ENCODE measurements around the gene UBE2J2. TPM values are rescaled to one million over a fixed set of nuclear protein-coding genes. Genes with fewer than 3 reads are reported as not detected.
A peak's percentile ranks its signal among the peaks of the same experiment; 100 is the strongest.

The UBE2J2 gene
- polyA plus RNA-seq, 10 donors: 34.4 to 46.8 (median 38.4) TPM

DNA sequence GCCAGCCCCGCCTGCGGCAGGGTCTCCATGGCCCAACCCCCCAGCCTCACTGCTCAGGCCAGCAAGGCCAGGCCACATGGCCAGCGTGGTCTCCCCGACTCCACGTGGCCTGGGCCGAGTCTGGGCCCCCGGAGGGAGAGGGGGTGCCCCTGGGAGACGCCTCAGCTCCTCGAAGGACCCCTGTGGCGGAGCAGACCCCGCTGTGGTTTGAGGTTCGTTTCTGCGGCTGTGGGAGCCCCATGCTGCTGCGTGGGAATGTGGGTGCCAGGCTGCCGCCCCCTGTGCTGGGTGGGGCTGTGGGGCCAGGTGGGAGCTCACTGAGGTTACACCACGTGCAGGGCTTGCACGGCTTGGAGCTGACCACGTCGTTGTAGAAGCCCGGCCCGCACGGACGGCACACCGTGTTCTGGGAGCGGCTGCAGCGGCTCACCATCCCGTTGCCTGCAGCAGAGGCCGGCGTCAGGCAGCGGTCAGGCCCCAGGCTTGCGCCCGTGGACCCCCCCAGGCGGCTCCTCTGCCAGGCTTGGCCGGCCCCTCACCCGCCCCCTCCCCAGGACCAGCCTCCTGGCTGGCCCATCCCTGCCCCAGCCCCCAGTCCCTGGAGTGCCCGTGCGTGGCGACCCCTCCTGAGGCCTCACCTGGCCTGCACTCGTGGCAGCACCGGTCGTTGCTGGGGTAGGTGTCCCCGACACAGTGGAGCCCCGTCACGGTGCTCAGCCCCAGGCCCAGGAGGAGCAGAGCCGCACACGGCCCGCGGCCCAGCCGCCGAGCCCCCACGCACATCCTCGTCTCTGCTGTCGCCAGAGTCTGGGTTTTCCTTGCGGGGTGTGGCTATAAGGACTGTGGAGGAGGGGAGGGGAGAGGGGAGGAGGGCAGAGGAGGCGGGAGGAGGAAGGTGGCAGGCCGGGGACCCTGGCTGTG is 60.0 kb downstream of the UBE2J2 start, which contains the start of gene TNFRSF4:
Gene TNFRSF4, minus strand, starts transcription at position 809 of the 921 bp plus-strand sequence. Its CDS starts 26 bp downstream, at position 783.
- DNase-seq: no peak

GRCh38 chr1:1212780-1213344 is 60.8 kb downstream of the UBE2J2 start:
- DNase-seq: peak in 1 of 3 donors; percentile 45

DNA sequence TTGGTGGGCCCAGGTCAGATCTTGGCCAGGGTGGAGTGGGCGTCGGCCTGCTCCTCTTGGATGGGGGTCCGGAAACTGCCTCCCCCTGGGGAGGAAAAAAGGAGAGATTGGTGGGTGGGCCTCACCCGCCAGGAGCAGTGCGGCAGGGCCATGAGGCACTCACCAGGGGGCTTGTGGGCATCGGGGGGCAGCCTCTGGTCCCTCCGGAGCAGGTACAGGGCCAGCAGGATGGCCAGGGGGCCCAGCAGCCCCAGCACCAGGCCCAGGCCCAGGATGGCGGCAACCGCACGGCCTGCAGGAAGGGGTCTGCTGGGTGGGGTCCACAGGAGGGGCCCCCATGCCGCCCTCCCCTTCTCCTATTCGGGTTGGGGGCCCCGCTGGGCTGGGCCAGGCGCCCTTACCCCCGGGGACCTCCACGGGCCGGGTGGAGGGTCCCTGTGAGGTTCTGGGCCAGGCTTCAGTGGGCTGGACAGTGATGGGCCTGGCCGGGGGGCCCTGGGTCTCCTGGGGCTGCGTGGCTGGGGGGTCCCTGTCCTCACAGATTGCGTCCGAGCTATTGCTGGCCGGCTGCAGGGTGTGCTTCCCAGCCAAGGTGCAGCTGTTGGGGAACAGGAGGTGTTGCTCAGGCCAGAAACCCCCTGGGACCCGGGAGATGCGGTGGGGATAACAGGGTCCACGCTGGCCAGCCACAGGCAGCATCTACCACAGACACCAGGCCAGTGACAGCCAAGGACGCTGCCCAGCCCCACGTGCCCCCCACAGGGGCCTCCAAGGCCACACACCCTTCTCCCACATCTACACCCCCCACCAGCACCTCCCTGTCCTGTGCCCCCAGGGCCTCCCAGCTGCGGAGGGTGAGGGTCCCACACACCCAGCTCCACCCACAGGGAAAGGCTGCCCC is 61.9 kb downstream of the UBE2J2 start:
- DNase-seq: no peak

DNA sequence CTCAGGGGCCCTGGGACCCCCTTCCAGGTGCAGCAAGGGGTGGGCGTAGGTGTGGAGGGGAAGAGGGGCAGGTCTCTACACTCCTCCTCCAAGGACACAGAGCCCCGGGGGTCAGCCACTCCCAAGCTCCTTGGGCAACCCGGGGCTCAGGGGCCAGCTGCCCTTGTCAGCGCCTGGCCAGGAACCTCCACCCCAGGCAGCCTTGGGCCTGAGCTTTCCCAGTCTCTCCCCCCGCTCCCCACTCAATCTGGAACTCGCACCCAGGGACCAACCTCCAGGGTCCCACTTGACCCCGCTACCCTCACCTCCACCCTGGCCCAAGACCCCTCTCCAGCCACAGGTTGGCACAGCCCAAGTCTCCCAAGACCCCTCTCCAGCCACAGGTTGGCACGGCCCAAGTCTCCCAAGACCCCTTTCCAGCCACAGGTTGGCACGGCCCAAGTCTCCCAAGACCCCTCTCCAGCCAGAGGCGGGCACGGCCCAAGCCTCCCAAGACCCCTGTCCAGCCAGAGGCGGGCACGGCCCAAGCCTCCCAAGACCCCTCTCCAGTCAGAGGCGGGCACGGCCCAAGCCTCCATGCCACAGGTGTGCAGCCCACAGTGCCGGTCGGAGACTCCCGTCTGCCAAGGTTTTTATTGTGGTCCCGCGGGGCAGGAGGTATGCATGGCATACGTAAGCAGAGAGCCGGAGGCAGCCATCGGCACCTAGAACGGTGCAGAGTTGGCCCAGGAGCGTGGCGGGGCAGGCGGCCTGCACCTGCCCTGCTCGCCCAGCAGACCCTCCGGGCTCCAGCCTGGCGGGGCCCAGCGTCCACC is 62.7 kb downstream of the UBE2J2 start:
- no peak for DNase-seq

GRCh38 chr1:1208713-1209433 is 64.8 kb downstream of the UBE2J2 start:
- peak in 1 of 3 donors; percentile 58 for DNase-seq

- DNase-seq: no peak
These were observed 66.1 kb downstream of the UBE2J2 start for GRCh38 chr1:1207571-1207892.

GRCh38 chr1:1206966-1207531 is 66.6 kb downstream of the UBE2J2 start:
- DNase-seq: no peak

DNA sequence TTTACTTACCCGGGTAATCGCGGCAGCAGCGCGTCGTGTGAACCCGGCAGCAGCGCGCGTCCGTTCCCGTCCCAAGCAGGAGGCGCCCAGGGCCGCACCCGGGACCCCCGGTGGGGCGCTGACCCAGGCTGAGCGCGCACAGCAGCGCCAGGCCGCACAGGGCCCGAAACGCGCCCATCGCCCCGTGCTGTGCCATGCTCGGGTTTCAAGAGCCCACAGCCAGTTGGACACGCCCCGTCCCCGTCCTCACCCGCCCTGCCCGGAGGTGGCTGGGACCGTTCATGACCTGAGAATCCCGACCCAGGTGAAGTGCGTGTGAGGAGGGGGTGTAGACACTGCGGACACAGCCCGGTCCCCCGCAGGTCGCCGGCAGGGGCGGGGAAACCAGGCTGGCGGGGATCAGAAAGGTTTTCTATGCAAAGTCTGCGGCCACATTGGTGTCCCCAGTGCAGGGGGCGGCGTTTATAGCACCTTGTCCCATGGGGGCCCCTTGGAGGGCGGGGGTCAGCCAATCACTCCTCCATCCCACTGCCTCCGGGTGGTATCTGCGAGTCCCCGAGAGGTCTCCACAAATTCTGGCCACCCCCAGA is 67.2 kb downstream of the UBE2J2 start, which contains the start of gene TNFRSF18:
Gene TNFRSF18, minus strand, starts transcription at position 217 of the 590 bp plus-strand sequence. Its CDS starts 21 bp downstream, at position 196.
- DNase-seq: peak in 1 of 3 donors; percentile 43

DNA sequence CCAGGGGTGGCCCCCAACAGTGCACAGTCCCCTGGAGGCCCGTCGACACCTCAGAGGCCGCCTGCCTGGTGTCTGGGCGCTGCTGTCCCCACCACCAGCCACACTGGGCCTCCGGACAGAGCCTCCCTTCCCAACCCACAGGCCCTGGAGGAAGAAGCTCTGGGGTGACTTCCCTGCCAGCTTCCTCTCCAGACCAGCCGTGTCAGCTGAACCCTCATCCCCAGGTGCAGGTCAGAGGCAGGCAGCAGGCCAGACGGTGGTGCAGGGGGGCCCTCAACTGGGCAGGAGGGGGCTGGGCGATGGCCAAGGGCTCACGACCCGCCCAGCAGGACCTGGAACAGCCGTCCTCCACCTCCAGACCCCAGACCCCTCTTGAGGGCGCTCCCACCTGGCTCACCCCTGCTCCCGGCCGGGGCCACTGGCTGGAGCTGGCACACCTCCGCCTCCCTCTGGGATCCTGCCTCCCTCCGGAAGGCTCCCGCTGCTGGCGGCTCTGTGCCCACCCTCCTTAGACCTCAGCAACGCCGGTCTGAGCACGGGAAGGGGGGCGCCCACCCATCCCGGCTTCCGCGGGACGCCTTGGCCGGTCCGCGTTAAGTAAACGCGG is 67.8 kb downstream of the UBE2J2 start:
- DNase-seq: peak in 1 of 3 donors; percentile 45

DNA sequence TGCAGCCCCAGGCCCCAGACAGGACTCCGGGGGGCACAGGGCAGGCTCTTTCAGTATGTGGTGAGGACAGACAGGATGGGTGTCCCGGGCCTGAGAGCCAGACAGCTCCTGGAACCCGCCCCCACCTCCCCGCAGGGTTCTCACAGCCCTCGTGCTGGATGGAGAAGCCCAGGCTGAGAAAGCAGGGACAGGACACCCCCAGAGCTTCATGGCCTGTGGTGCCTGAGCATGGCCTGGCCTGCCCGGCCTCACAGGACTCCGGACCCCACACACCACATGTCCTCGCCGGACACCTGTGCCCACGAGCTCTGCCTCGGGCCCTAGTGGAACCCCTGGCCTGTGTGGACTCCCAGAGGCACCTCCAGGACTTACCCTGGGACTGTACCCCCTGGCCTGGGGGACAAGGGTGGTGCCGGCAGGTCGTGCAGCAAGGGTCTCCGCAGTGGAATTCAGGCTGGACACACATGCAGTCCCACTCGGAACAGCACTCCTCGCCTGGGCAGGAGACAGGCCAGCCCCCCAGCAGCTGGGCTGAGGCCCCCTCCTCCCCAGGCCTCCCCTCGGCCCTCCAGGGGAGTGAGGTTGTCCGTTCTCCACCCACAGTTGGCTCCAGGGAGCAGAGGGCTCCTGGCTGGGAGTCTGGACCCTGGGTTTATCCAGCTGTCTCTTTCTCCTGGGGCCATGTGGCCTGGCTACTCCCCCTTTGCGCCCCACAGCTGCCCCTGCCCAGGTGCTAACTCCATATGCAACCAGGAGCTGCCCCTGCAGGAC is 68.5 kb downstream of the UBE2J2 start:
- no peak for DNase-seq

DNA sequence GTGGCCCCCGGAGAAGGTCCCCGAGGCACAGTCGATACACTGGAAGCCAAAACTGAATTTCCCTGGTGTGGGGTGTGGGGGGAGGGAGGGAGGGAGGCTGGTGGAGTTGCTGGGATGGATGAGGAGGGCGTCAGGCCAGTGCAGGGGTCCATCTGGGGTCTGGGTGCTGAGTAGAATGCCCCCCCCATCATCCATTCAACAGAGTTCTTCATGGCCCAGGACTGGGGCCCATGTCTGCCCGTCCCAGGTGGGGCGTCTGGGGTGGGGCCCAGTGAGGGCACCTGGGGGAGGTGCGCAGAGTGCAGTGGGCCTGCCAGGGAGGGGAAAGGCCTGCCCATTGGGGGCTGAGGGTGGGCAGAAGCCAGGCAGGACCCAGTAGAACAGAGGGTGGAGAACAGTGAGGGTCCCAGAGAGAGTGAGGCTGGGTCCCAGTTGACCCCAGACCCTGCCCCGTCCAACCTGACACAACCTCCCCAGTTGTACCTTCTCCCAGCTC is 69.2 kb downstream of the UBE2J2 start:
- no peak for DNase-seq

Other genes with a start within 250 kb of the UBE2J2 start
- under 1 TPM in 5 of 10 donors, not detected in 5; 0.08 to 0.16 (median 0.11) TPM for gene RNF223, start 199.5 kb downstream of the UBE2J2 start, polyA plus RNA-seq (ENCODE audit: insufficient read length in 10 of 10)
- gene C1orf159, start 157.8 kb downstream of the UBE2J2 start, polyA plus RNA-seq (ENCODE audit: insufficient read length in 10 of 10): 1 to 10 TPM; 3.8 to 7.1 (median 4.6) TPM
- under 1 TPM in 7 of 10 donors, not detected in 3; 0.13 to 0.50 (median 0.27) TPM for gene TTLL10, start 100.0 kb downstream of the UBE2J2 start, polyA plus RNA-seq (ENCODE audit: insufficient read length in 10 of 10)
- gene TNFRSF18, start 67.3 kb downstream of the UBE2J2 start, polyA plus RNA-seq (ENCODE audit: insufficient read length in 10 of 10): 1 to 10 TPM; 1.9 to 4.6 (median 2.9) TPM
- 1 to 10 TPM; 1.0 to 3.7 (median 2.0) TPM for gene TNFRSF4, start 59.7 kb downstream of the UBE2J2 start, polyA plus RNA-seq (ENCODE audit: insufficient read length in 10 of 10)
- gene SDF4, start 41.9 kb downstream of the UBE2J2 start, polyA plus RNA-seq (ENCODE audit: insufficient read length in 10 of 10): 100 to 1,000 TPM in 2 of 10 donors, 10 to 100 TPM in 8; 73.5 to 121 (median 88.5) TPM
- 10 to 100 TPM; 12.1 to 21.2 (median 15.6) TPM for gene B3GALT6, start 41.6 kb downstream of the UBE2J2 start, polyA plus RNA-seq (ENCODE audit: insufficient read length in 10 of 10)
- 1 to 10 TPM; 1.0 to 6.7 (median 2.7) TPM for gene C1QTNF12, start 27.1 kb downstream of the UBE2J2 start, polyA plus RNA-seq (ENCODE audit: insufficient read length in 10 of 10)
- 1 to 10 TPM; 2.7 to 8.5 (median 4.2) TPM for gene SCNN1D, start 6.6 kb upstream of the UBE2J2 start, polyA plus RNA-seq (ENCODE audit: insufficient read length in 10 of 10)
- gene ACAP3, start 34.1 kb upstream of the UBE2J2 start, polyA plus RNA-seq (ENCODE audit: insufficient read length in 10 of 10): 10 to 100 TPM; 23.6 to 57.8 (median 40.0) TPM
- gene PUSL1, start 34.7 kb upstream of the UBE2J2 start, polyA plus RNA-seq (ENCODE audit: insufficient read length in 10 of 10): 1 to 10 TPM; 4.1 to 9.3 (median 6.4) TPM
- 100 to 1,000 TPM in 1 of 10 donors, 10 to 100 TPM in 9; 60.2 to 107 (median 73.9) TPM for gene INTS11, start 50.8 kb upstream of the UBE2J2 start, polyA plus RNA-seq (ENCODE audit: insufficient read length in 10 of 10)
- 10 to 100 TPM; 10.6 to 17.2 (median 14.0) TPM for gene CPTP, start 50.9 kb upstream of the UBE2J2 start, polyA plus RNA-seq (ENCODE audit: insufficient read length in 10 of 10)
- 1 to 10 TPM; 1.4 to 3.2 (median 1.9) TPM for gene TAS1R3, start 57.4 kb upstream of the UBE2J2 start, polyA plus RNA-seq (ENCODE audit: insufficient read length in 10 of 10)
- gene DVL1, start 75.6 kb upstream of the UBE2J2 start, polyA plus RNA-seq (ENCODE audit: insufficient read length in 10 of 10): 10 to 100 TPM; 26.6 to 50.4 (median 34.9) TPM
- gene MXRA8, start 84.7 kb upstream of the UBE2J2 start, polyA plus RNA-seq (ENCODE audit: insufficient read length in 10 of 10): 100 to 1,000 TPM in 2 of 10 donors, 10 to 100 TPM in 8; 52.6 to 111 (median 69.8) TPM
- gene AURKAIP1, start 101.4 kb upstream of the UBE2J2 start, polyA plus RNA-seq (ENCODE audit: insufficient read length in 10 of 10): 10 to 100 TPM; 44.1 to 80.7 (median 57.9) TPM
- 100 to 1,000 TPM in 9 of 10 donors, 10 to 100 TPM in 1; 99.5 to 280 (median 146) TPM for gene CCNL2, start 125.5 kb upstream of the UBE2J2 start, polyA plus RNA-seq (ENCODE audit: insufficient read length in 10 of 10)
- 100 to 1,000 TPM in 7 of 10 donors, 10 to 100 TPM in 3; 93.2 to 116 (median 110) TPM for gene MRPL20, start 133.4 kb upstream of the UBE2J2 start, polyA plus RNA-seq (ENCODE audit: insufficient read length in 10 of 10)
- 10 to 100 TPM; 10.3 to 15.7 (median 14.3) TPM for gene ANKRD65, start 147.4 kb upstream of the UBE2J2 start, polyA plus RNA-seq (ENCODE audit: insufficient read length in 10 of 10)
- gene VWA1, start 161.8 kb upstream of the UBE2J2 start, polyA plus RNA-seq (ENCODE audit: insufficient read length in 10 of 10): 10 to 100 TPM; 39.3 to 78.6 (median 50.7) TPM
- 1 to 10 TPM in 1 of 10 donors, under 1 TPM in 9; 0.25 to 1.5 (median 0.61) TPM for gene ATAD3C, start 175.8 kb upstream of the UBE2J2 start, polyA plus RNA-seq (ENCODE audit: insufficient read length in 10 of 10)
- 10 to 100 TPM in 8 of 10 donors, 1 to 10 TPM in 2; 8.5 to 14.5 (median 12.0) TPM for gene ATAD3B, start 197.9 kb upstream of the UBE2J2 start, polyA plus RNA-seq (ENCODE audit: insufficient read length in 10 of 10)
- 10 to 100 TPM; 10.2 to 21.1 (median 17.9) TPM for gene ATAD3A, start 238.3 kb upstream of the UBE2J2 start, polyA plus RNA-seq (ENCODE audit: insufficient read length in 10 of 10)